Measurements from ENCODE around the gene ELF5.

DNA sequence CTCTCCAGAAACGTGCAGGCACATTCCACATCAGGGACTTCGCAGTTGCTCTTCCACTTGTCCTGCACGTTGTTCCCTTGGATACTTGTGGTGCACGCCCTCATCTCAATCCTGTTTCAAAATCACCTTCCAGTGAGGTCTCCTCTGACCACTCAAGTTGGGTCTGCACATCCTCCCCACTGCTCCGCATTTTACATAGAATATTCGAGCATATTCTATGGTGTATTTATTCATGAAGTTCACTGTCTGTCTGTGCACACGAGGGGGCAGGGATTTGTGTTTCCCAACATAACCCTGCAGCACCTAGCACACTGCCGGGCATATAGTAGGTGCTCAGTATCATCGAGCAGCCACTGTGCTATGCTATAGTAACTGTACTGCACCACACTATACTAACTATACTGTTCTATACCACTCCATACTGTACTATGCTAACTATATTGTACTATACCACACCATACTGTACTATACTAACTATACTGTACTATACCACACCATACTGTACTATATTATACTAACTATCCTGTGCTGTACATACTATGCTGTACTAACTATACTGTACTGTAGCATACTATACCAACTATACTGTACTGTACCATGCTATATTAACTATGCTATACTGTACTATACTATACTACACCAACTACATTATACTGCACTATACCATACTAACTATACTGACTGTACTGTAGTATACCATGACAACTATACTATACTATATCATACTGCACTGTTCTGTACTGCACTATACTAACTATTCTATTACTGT is 30.3 kb downstream of the ELF5 start:
- TF ChIP-seq, protein P1, sequence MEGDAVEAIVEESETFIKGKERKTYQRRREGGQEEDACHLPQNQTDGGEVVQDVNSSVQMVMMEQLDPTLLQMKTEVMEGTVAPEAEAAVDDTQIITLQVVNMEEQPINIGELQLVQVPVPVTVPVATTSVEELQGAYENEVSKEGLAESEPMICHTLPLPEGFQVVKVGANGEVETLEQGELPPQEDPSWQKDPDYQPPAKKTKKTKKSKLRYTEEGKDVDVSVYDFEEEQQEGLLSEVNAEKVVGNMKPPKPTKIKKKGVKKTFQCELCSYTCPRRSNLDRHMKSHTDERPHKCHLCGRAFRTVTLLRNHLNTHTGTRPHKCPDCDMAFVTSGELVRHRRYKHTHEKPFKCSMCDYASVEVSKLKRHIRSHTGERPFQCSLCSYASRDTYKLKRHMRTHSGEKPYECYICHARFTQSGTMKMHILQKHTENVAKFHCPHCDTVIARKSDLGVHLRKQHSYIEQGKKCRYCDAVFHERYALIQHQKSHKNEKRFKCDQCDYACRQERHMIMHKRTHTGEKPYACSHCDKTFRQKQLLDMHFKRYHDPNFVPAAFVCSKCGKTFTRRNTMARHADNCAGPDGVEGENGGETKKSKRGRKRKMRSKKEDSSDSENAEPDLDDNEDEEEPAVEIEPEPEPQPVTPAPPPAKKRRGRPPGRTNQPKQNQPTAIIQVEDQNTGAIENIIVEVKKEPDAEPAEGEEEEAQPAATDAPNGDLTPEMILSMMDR (IDR thresholded peaks at IDR 0.05; ENCODE audit: low read depth, low read length) = no peak
- TF ChIP-seq POLR2A (IDR thresholded peaks at IDR 0.05; ENCODE audit: extremely low read depth, insufficient read length) (no peak), MYC (IDR thresholded peaks at IDR 0.05; ENCODE audit: low read depth, low read length) (no peak)
- TF ChIP-seq, protein P2, sequence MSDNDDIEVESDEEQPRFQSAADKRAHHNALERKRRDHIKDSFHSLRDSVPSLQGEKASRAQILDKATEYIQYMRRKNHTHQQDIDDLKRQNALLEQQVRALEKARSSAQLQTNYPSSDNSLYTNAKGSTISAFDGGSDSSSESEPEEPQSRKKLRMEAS (IDR thresholded peaks at IDR 0.05; ENCODE audit: low read depth, low read length) = no peak

Measured in NB4 (cell line).